Breast epithelium (tissue), 3 donors: Measurements from ENCODE around the gene INPP5E.

Source experiments
- CTCF ChIP-seq, 3 donors: fragments of 450-650 bp; IDR thresholded peaks; one replicate each; pipeline ENCODE4 v1.5.1; 2016 to 2017; ENCODE audit warnings: antibody characterized with exemption in 3 of 3, mild to moderate bottlenecking in 3 of 3, moderate library complexity in 3 of 3
- POLR2A ChIP-seq: fragments of 450-650 bp; IDR thresholded peaks from one replicate; pipeline ENCODE4 v1.6.1; 2016; ENCODE audit warnings: antibody characterized with exemption, mild to moderate bottlenecking, moderate library complexity
- POLR2AphosphoS5 ChIP-seq, 3 donors: sonication (generic); formaldehyde crosslinking; IDR thresholded peaks; one replicate each; pipeline ENCODE4 v1.6.1; 2017; ENCODE audit warnings: antibody characterized with exemption in 3 of 3

- TF ChIP-seq CTCF (IDR thresholded peaks at IDR 0.05): no peak
- TF ChIP-seq POLR2A: no peak
- TF ChIP-seq POLR2AphosphoS5 (IDR thresholded peaks at IDR 0.05): no peak
These were observed 36.1 kb downstream of the INPP5E start for GRCh38 chr9:136403538-136403914.
